ENCODE results near the gene GABRB2.
"Not testable (repeated sequence)": the region's sequence is repeated elsewhere in the genome, so short reads cannot be mapped to it uniquely, and the experiment has no call there.

Gene GABRB2

DNA sequence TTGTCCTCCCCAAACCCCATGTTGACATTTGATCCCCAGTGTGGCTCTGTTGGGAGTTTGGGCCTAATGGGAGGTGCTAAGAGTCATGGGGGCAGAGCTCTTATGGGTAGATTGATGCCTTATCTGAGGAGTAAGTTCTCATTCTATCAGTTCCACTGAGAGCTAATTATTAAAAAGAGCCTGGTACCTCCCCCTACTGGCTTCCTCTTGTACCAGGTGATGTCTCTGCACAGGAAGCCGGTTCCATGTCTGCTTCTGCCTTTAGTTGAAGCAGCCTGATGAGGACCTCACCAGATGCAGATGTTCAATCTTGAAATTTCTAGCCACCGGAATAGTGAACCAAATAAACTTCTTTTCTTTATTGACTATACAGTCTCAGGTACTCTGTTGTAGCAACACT, 10.8 kb downstream of the GABRB2 start:
- Histone ChIP-seq H3K9ac (ENCODE audit: insufficient read length, low read depth) (no peak overlapping the region), H3K36me3 (ENCODE audit: insufficient read depth, insufficient read length, low read length) (no peaks in the 10 kb centered on the region), H3K4me3 (ENCODE audit: insufficient read length, low read depth) (no peak overlapping the region), H3K4me1 (ENCODE audit: insufficient read depth, insufficient read length) (no peaks in the 10 kb centered on the region), H3K9me3 (ENCODE audit: insufficient read depth, low read length) (no peaks in the 10 kb centered on the region), H3K27me3 (ENCODE audit: insufficient read depth, insufficient read length) (no peaks in the 10 kb centered on the region)
- no peak for DNase-seq (ENCODE audit: low read depth, low spot score)
- TF ChIP-seq SUZ12 (IDR thresholded peaks at IDR 0.05; ENCODE audit: extremely low read depth, insufficient read depth, insufficient read length) (no peak), ZNF274 (IDR thresholded peaks at IDR 0.05; ENCODE audit: low read depth, low read length) (no peak), YY1 (IDR thresholded peaks at IDR 0.05; ENCODE audit: insufficient read depth, insufficient read length) (no peak)

DNA sequence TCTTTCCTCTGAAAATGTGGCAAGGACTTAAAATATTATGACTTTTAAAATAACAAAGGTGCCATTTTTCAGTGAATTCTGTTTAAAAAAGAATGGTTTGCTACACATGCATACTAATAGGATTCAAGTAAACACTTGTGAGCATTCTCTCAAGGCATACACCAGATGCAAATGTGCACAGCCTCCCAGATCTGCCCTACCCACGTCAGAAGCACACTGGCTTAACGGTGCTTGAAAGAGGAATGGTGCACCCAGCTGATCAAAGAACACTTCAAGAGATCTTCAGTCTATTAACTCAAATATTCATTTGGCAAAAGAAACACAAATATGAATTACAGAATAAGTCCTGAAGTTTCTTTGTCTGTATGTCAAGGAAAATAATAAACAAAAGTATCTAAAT, 15.8 kb downstream of the GABRB2 start:
- no peaks in the 10 kb centered on the region for H3K4me1 ChIP-seq (ENCODE audit: insufficient read depth, insufficient read length)
- TF ChIP-seq YY1 (IDR thresholded peaks at IDR 0.05; ENCODE audit: insufficient read depth, insufficient read length) (no peak), SUZ12 (IDR thresholded peaks at IDR 0.05; ENCODE audit: extremely low read depth, insufficient read depth, insufficient read length) (no peak), ZNF274 (IDR thresholded peaks at IDR 0.05; ENCODE audit: low read depth, low read length) (no peak)

DNA sequence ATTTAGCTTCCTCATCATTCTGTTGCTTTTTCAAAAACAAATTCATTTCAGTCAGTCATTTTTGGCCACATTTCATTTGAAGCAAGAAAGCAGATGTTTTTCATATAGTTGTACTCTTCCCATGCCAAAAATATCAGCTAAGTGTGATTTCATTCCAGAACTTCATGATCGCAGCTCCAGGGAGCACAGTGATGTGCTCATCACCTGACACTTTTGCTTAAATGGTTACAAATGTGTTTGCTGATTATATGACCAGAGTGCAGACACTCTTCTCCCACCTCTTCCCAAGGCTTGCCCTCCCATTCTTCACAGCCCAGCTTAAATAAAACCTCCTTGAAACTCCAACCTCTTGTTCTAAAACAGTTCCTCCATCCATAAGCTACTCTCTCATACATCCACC, 32.6 kb downstream of the GABRB2 start:
- Histone ChIP-seq H3K4me3 (ENCODE audit: insufficient read length, low read depth) (no peak overlapping the region), H3K27me3 (ENCODE audit: insufficient read depth, insufficient read length) (no peaks in the 10 kb centered on the region), H3K36me3 (ENCODE audit: insufficient read depth, insufficient read length, low read length) (no peaks in the 10 kb centered on the region), H3K4me1 (ENCODE audit: insufficient read depth, insufficient read length) (no peaks in the 10 kb centered on the region), H3K9ac (ENCODE audit: insufficient read length, low read depth) (no peak overlapping the region), H3K9me3 (ENCODE audit: insufficient read depth, low read length) (no peaks in the 10 kb centered on the region)
- no peak for TF ChIP-seq SUZ12 (IDR thresholded peaks at IDR 0.05; ENCODE audit: extremely low read depth, insufficient read depth, insufficient read length)
- no peak for DNase-seq (ENCODE audit: low read depth, low spot score)

More for the DNA sequence above, 15.8 kb downstream of the GABRB2 start:
- H3K4me3 ChIP-seq (ENCODE audit: insufficient read length, low read depth), result no peak overlapping the region
- no peaks in the 10 kb centered on the region for H3K27me3 ChIP-seq (ENCODE audit: insufficient read depth, insufficient read length)
- no peak overlapping the region for H3K9ac ChIP-seq (ENCODE audit: insufficient read length, low read depth)
- H3K36me3 ChIP-seq (ENCODE audit: insufficient read depth, insufficient read length, low read length), result no peaks in the 10 kb centered on the region
- DNase-seq (ENCODE audit: low read depth, low spot score), result no peak
- H3K9me3 ChIP-seq (ENCODE audit: insufficient read depth, low read length), result no peaks in the 10 kb centered on the region

DNA sequence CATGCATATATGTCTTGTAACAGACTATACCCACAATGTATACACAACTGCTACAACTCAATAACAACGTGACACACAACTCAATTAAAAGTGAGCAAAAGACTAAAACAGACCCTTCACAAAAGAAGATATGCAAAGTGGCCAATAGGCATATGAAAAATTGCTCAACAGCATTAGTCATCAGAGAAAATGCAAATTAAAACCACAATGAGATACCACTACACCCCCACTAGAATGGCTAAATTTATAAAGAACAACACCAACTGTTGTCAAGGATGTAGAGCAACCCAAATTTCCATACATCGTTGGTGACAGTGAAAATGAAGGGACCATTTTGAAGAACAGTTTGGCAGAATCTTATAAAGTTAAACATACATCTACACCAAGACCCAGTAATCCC, 38.9 kb downstream of the GABRB2 start:
- DNase-seq (ENCODE audit: low read depth, low spot score), result no peak

DNA sequence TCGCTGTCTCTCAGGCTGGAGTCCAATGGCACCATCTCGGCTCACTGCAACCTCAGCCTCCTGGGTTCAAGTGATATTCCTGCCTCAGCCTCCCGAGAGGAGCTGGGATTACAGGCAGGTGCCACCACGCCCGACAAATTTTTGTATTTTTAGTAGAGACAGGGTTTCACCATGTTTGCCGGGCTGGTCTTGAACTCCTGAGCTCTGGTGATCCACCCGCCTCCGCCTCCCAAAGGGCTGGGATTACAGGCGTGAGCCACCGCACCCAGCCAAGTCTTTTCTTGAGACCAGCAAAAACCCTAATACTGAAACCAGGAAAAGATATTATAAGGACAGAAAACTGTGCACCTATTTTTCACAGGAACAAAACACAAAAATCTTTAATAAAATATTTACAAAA, 41.4 kb downstream of the GABRB2 start:
- DNase-seq (ENCODE audit: low read depth, low spot score); H3K36me3 ChIP-seq (ENCODE audit: insufficient read depth, insufficient read length, low read length); H3K4me3 ChIP-seq (ENCODE audit: insufficient read length, low read depth); H3K9ac ChIP-seq (ENCODE audit: insufficient read length, low read depth); H3K4me1 ChIP-seq (ENCODE audit: insufficient read depth, insufficient read length); H3K9me3 ChIP-seq (ENCODE audit: insufficient read depth, low read length); H3K27me3 ChIP-seq (ENCODE audit: insufficient read depth, insufficient read length): not testable (repeated sequence)

More for the DNA sequence above, 38.9 kb downstream of the GABRB2 start:
- Histone ChIP-seq H3K36me3 (ENCODE audit: insufficient read depth, insufficient read length, low read length) (no peaks in the 10 kb centered on the region), H3K9me3 (ENCODE audit: insufficient read depth, low read length) (no peaks in the 10 kb centered on the region), H3K9ac (ENCODE audit: insufficient read length, low read depth) (no peak overlapping the region), H3K27me3 (ENCODE audit: insufficient read depth, insufficient read length) (no peaks in the 10 kb centered on the region), H3K4me3 (ENCODE audit: insufficient read length, low read depth) (no peak overlapping the region), H3K4me1 (ENCODE audit: insufficient read depth, insufficient read length) (no peaks in the 10 kb centered on the region)
- no peak for TF ChIP-seq SUZ12 (IDR thresholded peaks at IDR 0.05; ENCODE audit: extremely low read depth, insufficient read depth, insufficient read length)
- TF ChIP-seq ZNF274 (IDR thresholded peaks at IDR 0.05; ENCODE audit: low read depth, low read length), result no peak
- no peak for TF ChIP-seq YY1 (IDR thresholded peaks at IDR 0.05; ENCODE audit: insufficient read depth, insufficient read length)

DNA sequence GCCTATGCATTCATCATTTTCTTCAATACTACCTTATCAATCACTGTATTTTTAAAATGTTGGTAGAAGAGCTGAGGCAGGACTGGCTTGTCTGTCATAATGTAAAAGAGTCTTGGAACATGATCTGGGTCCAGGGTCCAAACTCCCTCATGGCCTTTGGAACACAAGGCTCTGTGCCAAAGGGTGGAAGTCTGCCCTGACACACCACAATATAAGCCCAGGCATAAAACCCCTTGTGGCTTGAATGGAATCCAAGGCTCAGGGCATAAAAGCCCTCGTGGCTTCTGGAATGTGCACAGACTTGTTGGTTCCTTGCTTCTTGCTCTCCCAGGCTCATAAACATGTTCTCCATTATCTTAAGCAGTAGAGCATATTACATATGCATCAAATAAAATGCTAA, 48.0 kb downstream of the GABRB2 start:
- Histone ChIP-seq H3K36me3 (ENCODE audit: insufficient read depth, insufficient read length, low read length) (no peaks in the 10 kb centered on the region), H3K4me3 (ENCODE audit: insufficient read length, low read depth) (no peak overlapping the region), H3K9me3 (ENCODE audit: insufficient read depth, low read length) (peaks cover 7% of the 10 kb centered on the region; the same call in 1 of the 2 replicates), H3K9ac (ENCODE audit: insufficient read length, low read depth) (no peak overlapping the region), H3K4me1 (ENCODE audit: insufficient read depth, insufficient read length) (no peaks in the 10 kb centered on the region), H3K27me3 (ENCODE audit: insufficient read depth, insufficient read length) (no peaks in the 10 kb centered on the region)
- DNase-seq (ENCODE audit: low read depth, low spot score), result no peak
- TF ChIP-seq SUZ12 (IDR thresholded peaks at IDR 0.05; ENCODE audit: extremely low read depth, insufficient read depth, insufficient read length), result no peak
- no peak for TF ChIP-seq ZNF274 (IDR thresholded peaks at IDR 0.05; ENCODE audit: low read depth, low read length)
- TF ChIP-seq YY1 (IDR thresholded peaks at IDR 0.05; ENCODE audit: insufficient read depth, insufficient read length), result no peak

DNA sequence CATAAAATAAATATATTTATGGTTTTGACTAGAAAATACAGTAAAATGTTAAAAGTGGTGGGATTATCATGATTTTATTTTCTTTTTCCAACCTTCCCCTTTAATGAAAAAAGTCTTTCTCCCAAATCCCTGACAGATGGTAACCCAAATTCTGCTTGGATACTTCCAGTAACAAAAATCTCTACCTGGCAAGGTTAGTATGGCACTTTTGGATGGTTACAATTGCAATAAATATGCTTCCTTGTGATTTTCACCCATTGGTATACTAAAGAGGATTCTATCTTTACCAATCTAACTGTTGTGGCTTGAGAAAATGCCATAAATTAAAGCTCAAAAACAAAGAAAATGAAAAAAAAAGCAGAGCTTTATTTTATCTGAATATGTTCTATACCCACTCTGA, 62.8 kb downstream of the GABRB2 start:
- DNase-seq (ENCODE audit: low read depth, low spot score), result no peak
- H3K9ac ChIP-seq (ENCODE audit: insufficient read length, low read depth), result no peak overlapping the region
- H3K4me3 ChIP-seq (ENCODE audit: insufficient read length, low read depth), result no peak overlapping the region
- no peaks in the 10 kb centered on the region for H3K9me3 ChIP-seq (ENCODE audit: insufficient read depth, low read length)
- H3K36me3 ChIP-seq (ENCODE audit: insufficient read depth, insufficient read length, low read length), result no peaks in the 10 kb centered on the region
- H3K27me3 ChIP-seq (ENCODE audit: insufficient read depth, insufficient read length), result no peaks in the 10 kb centered on the region
- no peaks in the 10 kb centered on the region for H3K4me1 ChIP-seq (ENCODE audit: insufficient read depth, insufficient read length)
- TF ChIP-seq SUZ12 (IDR thresholded peaks at IDR 0.05; ENCODE audit: extremely low read depth, insufficient read depth, insufficient read length), result no peak
- no peak for TF ChIP-seq ZNF274 (IDR thresholded peaks at IDR 0.05; ENCODE audit: low read depth, low read length)
- TF ChIP-seq YY1 (IDR thresholded peaks at IDR 0.05; ENCODE audit: insufficient read depth, insufficient read length), result no peak

DNA sequence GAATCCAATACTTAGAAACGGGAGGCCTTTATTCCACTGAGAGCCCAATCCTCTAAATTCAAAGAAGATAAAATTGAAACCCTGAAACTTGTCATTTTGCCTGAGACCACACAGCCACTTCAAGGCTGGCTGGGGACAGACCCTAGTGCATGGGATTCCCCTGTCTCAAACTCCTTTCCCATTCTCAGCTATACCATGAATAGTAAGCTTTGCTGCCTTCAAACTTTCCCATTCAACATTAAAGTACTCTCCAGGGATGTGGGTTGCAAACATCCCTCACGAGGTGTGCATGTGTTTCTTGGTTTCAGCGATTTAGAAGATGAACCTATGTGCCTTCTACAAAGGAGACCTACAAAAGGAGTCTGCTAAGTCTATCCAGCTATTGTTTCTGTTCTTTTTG, 64.6 kb downstream of the GABRB2 start:
- Histone ChIP-seq H3K27me3 (ENCODE audit: insufficient read depth, insufficient read length) (no peaks in the 10 kb centered on the region), H3K9me3 (ENCODE audit: insufficient read depth, low read length) (no peaks in the 10 kb centered on the region), H3K4me1 (ENCODE audit: insufficient read depth, insufficient read length) (no peaks in the 10 kb centered on the region), H3K4me3 (ENCODE audit: insufficient read length, low read depth) (no peak overlapping the region), H3K36me3 (ENCODE audit: insufficient read depth, insufficient read length, low read length) (no peaks in the 10 kb centered on the region), H3K9ac (ENCODE audit: insufficient read length, low read depth) (no peak overlapping the region)
- TF ChIP-seq YY1 (IDR thresholded peaks at IDR 0.05; ENCODE audit: insufficient read depth, insufficient read length) (no peak), ZNF274 (IDR thresholded peaks at IDR 0.05; ENCODE audit: low read depth, low read length) (no peak), SUZ12 (IDR thresholded peaks at IDR 0.05; ENCODE audit: extremely low read depth, insufficient read depth, insufficient read length) (no peak)
- DNase-seq (ENCODE audit: low read depth, low spot score), result no peak

All from NT2/D1 (cell line).